CD4-positive, alpha-beta memory T cell (primary cell): ENCODE data around the gene LAMB1. TPM values are rescaled to one million over a fixed set of nuclear protein-coding genes. Genes with fewer than 3 reads are reported as not detected.

Source experiments
- CTCF ChIA-PET: fragments of 350-600 bp; sonication (Branson Sonifier 250); formaldehyde crosslinking; loops from one replicate; lab custom pipeline; 2021; ENCODE audit warnings: inconsistent platforms; ENCODE audit not compliant: partially characterized antibody; lab: Charles Lee
- POLR2A ChIA-PET: fragments of 350-600 bp; sonication (Branson Sonifier 250); formaldehyde crosslinking; loops from one replicate; lab custom pipeline; 2021; ENCODE audit not compliant: partially characterized antibody; lab: Charles Lee
- DNase-seq, 5 donors: peaks; one replicate each; pipeline versions ENCODE4 v3.0.0 to v3.0.0-alpha.2; 2020 to 2022; ENCODE audit warnings: mixed read lengths in 1 of 5
- H3K27ac ChIP-seq: one replicate; pipeline ENCODE4 v1.7.0; 2013; ENCODE audit warnings: low read depth, low read length
- H3K27me3 ChIP-seq: 2 replicates; pipeline ENCODE4 v1.7.0; 2013; ENCODE audit warnings: mild to moderate bottlenecking, low read length, moderate library complexity; ENCODE audit not compliant: insufficient read depth
- H3K36me3 ChIP-seq: 2 replicates; pipeline ENCODE4 v1.7.0; 2013; ENCODE audit warnings: mild to moderate bottlenecking, low read length, moderate library complexity; ENCODE audit not compliant: insufficient read depth
- H3K4me1 ChIP-seq: 2 replicates; pipeline ENCODE4 v1.7.0; 2013; ENCODE audit warnings: mild to moderate bottlenecking, low read length, moderate library complexity; ENCODE audit not compliant: insufficient read depth
- H3K4me3 ChIP-seq, 2 donors: one replicate each; pipeline ENCODE4 v1.7.0; 2013; ENCODE audit warnings: low read length in 2 of 2, mild to moderate bottlenecking in 1 of 2
- H3K9me3 ChIP-seq, 2 donors: one replicate each; pipeline ENCODE4 v1.7.0; 2013; ENCODE audit warnings: low read length in 2 of 2, control low read depth in 1 of 2; ENCODE audit not compliant: control insufficient read depth in 1 of 2
- H3K27ac Mint-ChIP-seq, 7 donors: one replicate each; pipeline ENCODE4 v1.8.0; 2020 to 2021; ENCODE audit warnings: mixed read lengths in 7 of 7, mild to moderate bottlenecking in 6 of 7, inconsistent platforms in 3 of 7, moderate library complexity in 3 of 7
- H3K27me3 Mint-ChIP-seq, 2 donors: one replicate each; pipeline ENCODE4 v1.8.0; 2020 to 2021; ENCODE audit warnings: mixed read lengths in 2 of 2
- H3K36me3 Mint-ChIP-seq, 2 donors: one replicate each; pipeline ENCODE4 v1.8.0; 2020 to 2021; ENCODE audit warnings: mixed read lengths in 2 of 2, inconsistent platforms in 1 of 2, mild to moderate bottlenecking in 1 of 2
- H3K4me1 Mint-ChIP-seq, 4 donors: one replicate each; pipeline ENCODE4 v1.8.0; 2020 to 2021; ENCODE audit warnings: mixed read lengths in 4 of 4, mild to moderate bottlenecking in 1 of 4
- H3K4me3 Mint-ChIP-seq, 8 donors: one replicate each; pipeline ENCODE4 v1.8.0; 2020 to 2021; ENCODE audit warnings: mixed read lengths in 8 of 8, mild to moderate bottlenecking in 7 of 8, moderate library complexity in 6 of 8, inconsistent platforms in 3 of 8
- H3K9me3 Mint-ChIP-seq, 8 donors: one replicate each; pipeline ENCODE4 v1.8.0; 2020 to 2021; ENCODE audit warnings: mixed read lengths in 8 of 8, mild to moderate bottlenecking in 5 of 8, inconsistent platforms in 3 of 8, moderate library complexity in 1 of 8
- intact Hi-C: fragments of 100-400 bp; cut with micrococcal nuclease; formaldehyde crosslinking; loops from one replicate; pipeline ENCODE4 v1.15.1; 2023
- polyA plus RNA-seq, 2 donors: library from polyadenylated mRNA; unstranded; fragments of 300-500 nt; fragmentation: Illumina TruSeq; gene quantifications; one replicate each; pipeline ENCODE4 v1.2.3, GENCODE V29; 2021
- total RNA-seq, 2 experiments: library from RNA; stranded (reverse); gene quantifications; one replicate each; pipeline ENCODE4 v1.2.3, GENCODE V29; 2021

The LAMB1 gene
- total and polyA plus RNA-seq, 4 experiments from 2014 or later = 0.95 TPM; not detected in 3

GRCh38 chr7:108020585-108020984, 17.6 kb upstream of the LAMB1 start:
- H3K27me3 Mint-ChIP-seq = peaks cover 12 to 24% of the 10 kb centered on the region in 2 donors
- peaks cover 0 to 3% (median 0%) of the 10 kb centered on the region in 4 donors for H3K4me1 Mint-ChIP-seq
- intact Hi-C loops = no loop called here
- H3K27ac Mint-ChIP-seq = no peak overlapping the region
- Histone ChIP-seq H3K27me3 (no peaks in the 10 kb centered on the region), H3K4me1 (no peaks in the 10 kb centered on the region), H3K27ac (no peak overlapping the region), H3K4me3 (no peak overlapping the region), H3K9me3 (no peaks in the 10 kb centered on the region), H3K36me3 (no peaks in the 10 kb centered on the region)
- no peak for DNase-seq
- no peaks in the 10 kb centered on the region for H3K36me3 Mint-ChIP-seq
- no peak overlapping the region for H3K4me3 Mint-ChIP-seq
- ChIA-PET POLR2A (no interaction called here), CTCF (interaction anchor here (0.6 kb wide), 1 partner anchor 10 kb away, joined by 4 read pairs; no protein-coding TSS in a partner anchor)
- peaks cover 0 to 1% (median 0%) of the 10 kb centered on the region in 8 donors for H3K9me3 Mint-ChIP-seq

- no peak overlapping the region for H3K4me3 Mint-ChIP-seq
- H3K36me3 Mint-ChIP-seq = no peaks in the 10 kb centered on the region
- Histone ChIP-seq H3K27ac (no peak overlapping the region), H3K4me1 (no peaks in the 10 kb centered on the region), H3K9me3 (no peaks in the 10 kb centered on the region), H3K36me3 (no peaks in the 10 kb centered on the region), H3K27me3 (no peaks in the 10 kb centered on the region), H3K4me3 (no peak overlapping the region)
- ChIA-PET CTCF (no interaction called here), POLR2A (no interaction called here)
- intact Hi-C loops = no loop called here
- no peaks in the 10 kb centered on the region for H3K9me3 Mint-ChIP-seq
- H3K27ac Mint-ChIP-seq = no peak overlapping the region
- no peak for DNase-seq
- peaks cover 0 to 3% (median 0%) of the 10 kb centered on the region in 4 donors for H3K4me1 Mint-ChIP-seq
- H3K27me3 Mint-ChIP-seq = peaks cover 10 to 17% of the 10 kb centered on the region in 2 donors
These were observed 15.7 kb upstream of the LAMB1 start for GRCh38 chr7:108018668-108019067.

- Mint-ChIP-seq H3K4me3 (no peak overlapping the region), H3K9me3 (no peaks in the 10 kb centered on the region), H3K27me3 (peaks cover 10 to 17% of the 10 kb centered on the region in 2 donors), H3K27ac (no peak overlapping the region), H3K36me3 (no peaks in the 10 kb centered on the region), H3K4me1 (peaks cover 0 to 3% (median 0%) of the 10 kb centered on the region in 4 donors)
- no peak for DNase-seq
- CTCF ChIA-PET = interaction anchor here (1.2 kb wide), 1 partner anchor 57 kb away, joined by 3 read pairs; no protein-coding TSS in a partner anchor
- H3K27ac ChIP-seq = no peak overlapping the region
- H3K9me3 ChIP-seq = no peaks in the 10 kb centered on the region
- no peaks in the 10 kb centered on the region for H3K4me1 ChIP-seq
- H3K4me3 ChIP-seq = no peak overlapping the region
- intact Hi-C loops = no loop called here
- POLR2A ChIA-PET = no interaction called here
- no peaks in the 10 kb centered on the region for H3K36me3 ChIP-seq
- no peaks in the 10 kb centered on the region for H3K27me3 ChIP-seq
These were observed 14.8 kb upstream of the LAMB1 start for GRCh38 chr7:108017776-108018151.

- CTCF ChIA-PET = interaction anchor here (1.2 kb wide), 1 partner anchor 58 kb away, joined by 3 read pairs; no protein-coding TSS in a partner anchor
- intact Hi-C loops = no loop called here
- no peaks in the 10 kb centered on the region for H3K27me3 ChIP-seq
These were observed 14.1 kb upstream of the LAMB1 start for GRCh38 chr7:108016841-108017775.

GRCh38 chr7:108015740-108016139, 12.8 kb upstream of the LAMB1 start:
- no peaks in the 10 kb centered on the region for H3K36me3 Mint-ChIP-seq
- POLR2A ChIA-PET = no interaction called here
- no peak overlapping the region for H3K4me3 Mint-ChIP-seq
- no peak overlapping the region for H3K27ac Mint-ChIP-seq
- Histone ChIP-seq H3K4me1 (no peaks in the 10 kb centered on the region), H3K4me3 (no peak overlapping the region), H3K27ac (no peak overlapping the region), H3K27me3 (no peaks in the 10 kb centered on the region), H3K9me3 (no peaks in the 10 kb centered on the region), H3K36me3 (no peaks in the 10 kb centered on the region)
- CTCF ChIA-PET = interaction anchor here (1.1 kb wide), 1 partner anchor 8 kb away, joined by 3 read pairs; no protein-coding TSS in a partner anchor
- no peak for DNase-seq
- H3K4me1 Mint-ChIP-seq = peaks cover 0 to 3% (median 0%) of the 10 kb centered on the region in 4 donors
- intact Hi-C loops = no loop called here
- peaks cover 13 to 17% of the 10 kb centered on the region in 2 donors for H3K27me3 Mint-ChIP-seq
- no peaks in the 10 kb centered on the region for H3K9me3 Mint-ChIP-seq

More at GRCh38 chr7:108016841-108017775, 14.1 kb upstream of the LAMB1 start:
- Histone ChIP-seq H3K4me3 (no peak overlapping the region), H3K36me3 (no peaks in the 10 kb centered on the region), H3K4me1 (no peaks in the 10 kb centered on the region), H3K9me3 (no peaks in the 10 kb centered on the region), H3K27ac (no peak overlapping the region)
- no peak for DNase-seq
- Mint-ChIP-seq H3K4me3 (no peak overlapping the region), H3K4me1 (peaks cover 0 to 3% (median 0%) of the 10 kb centered on the region in 4 donors), H3K9me3 (no peaks in the 10 kb centered on the region), H3K27me3 (peaks cover 13 to 17% of the 10 kb centered on the region in 2 donors), H3K36me3 (no peaks in the 10 kb centered on the region), H3K27ac (no peak overlapping the region)
- POLR2A ChIA-PET = no interaction called here

- CTCF ChIA-PET = interaction anchor here (0.7 to 1.1 kb wide), 2 partner anchors 9 to 81 kb away, joined by 3 read pairs; no protein-coding TSS in a partner anchor
- POLR2A ChIA-PET = no interaction called here
- Mint-ChIP-seq H3K4me3 (no peak overlapping the region), H3K9me3 (no peaks in the 10 kb centered on the region), H3K4me1 (peaks cover 0 to 3% (median 0%) of the 10 kb centered on the region in 4 donors), H3K27me3 (peaks cover 15 to 18% of the 10 kb centered on the region in 2 donors), H3K36me3 (no peaks in the 10 kb centered on the region), H3K27ac (no peak overlapping the region)
- H3K4me3 ChIP-seq = no peak overlapping the region
- H3K27me3 ChIP-seq = no peaks in the 10 kb centered on the region
- no peak overlapping the region for H3K27ac ChIP-seq
- intact Hi-C loops = no loop called here
- no peaks in the 10 kb centered on the region for H3K36me3 ChIP-seq
- no peaks in the 10 kb centered on the region for H3K4me1 ChIP-seq
- no peaks in the 10 kb centered on the region for H3K9me3 ChIP-seq
- no peak for DNase-seq
These were observed 12.1 kb upstream of the LAMB1 start for GRCh38 chr7:108014747-108015682.
